HEK293 (cell line): ENCODE data around the gene GLRA3.

Experiments used
- CTCF ChIA-PET: fragments of 350-600 bp; formaldehyde crosslinking; extraction: SDS; loops from one replicate; lab custom pipeline; 2021; ENCODE audit warnings: antibody characterized with exemption; lab: Yijun Ruan, JAX
- POLR2A ChIA-PET: fragments of 300-600 bp; formaldehyde crosslinking; extraction: SDS; loops from one replicate; lab custom pipeline; 2020; ENCODE audit warnings: antibody characterized with exemption, inconsistent platforms; lab: Yijun Ruan, JAX
- H3K27ac ChIP-seq: fragments of 200-500 bp; sonication (Bioruptor generic); 2 replicates; pipeline ENCODE4 v1.5.1; 2014; ENCODE audit warnings: low read depth, low read length, control low read depth, inconsistent platforms; ENCODE audit errors: extremely low read depth
- H3K36me3 ChIP-seq, 2 experiments: fragments of 200-500 bp in 1 of 2; sonication (Bioruptor generic) in 1 of 2; 1 replicate in 1 of 2; 2 replicates in 1 of 2; pipeline ENCODE4 v1.5.1; 2014 to 2017; ENCODE audit warnings: inconsistent platforms in 2 of 2, low read length in 2 of 2; ENCODE audit not compliant: control insufficient read depth in 2 of 2, insufficient read depth in 1 of 2
- H3K4me1 ChIP-seq: fragments of 200-500 bp; sonication (Bioruptor generic); 2 replicates; pipeline ENCODE4 v1.5.1; 2014; ENCODE audit warnings: mild to moderate bottlenecking, low read length, inconsistent platforms; ENCODE audit not compliant: control insufficient read depth, insufficient read depth
- H3K4me3 ChIP-seq: 2 replicates; pipeline ENCODE4 v1.5.1; 2011; ENCODE audit warnings: low read depth, mild to moderate bottlenecking, control low read depth, low read length, moderate library complexity
- H3K9me3 ChIP-seq: fragments of 200-500 bp; sonication (Bioruptor generic); 2 replicates; pipeline ENCODE4 v1.5.1; 2014; ENCODE audit warnings: low read depth, low read length, inconsistent platforms; ENCODE audit not compliant: control insufficient read depth, insufficient read depth
- ZFP3 ChIP-seq: fragments of 450-650 bp; formaldehyde crosslinking; IDR thresholded peaks from 2 replicates; pipeline ENCODE4 v1.5.1; 2016; ENCODE audit warnings: low read depth, missing biosample characterization, missing genetic modification characterization
- ZNF157 ChIP-seq: fragments of 450-650 bp; formaldehyde crosslinking; IDR thresholded peaks from 2 replicates; pipeline ENCODE4 v1.5.1; 2016; ENCODE audit warnings: missing biosample characterization, missing genetic modification characterization
- ZNF211 ChIP-seq: fragments of 450-650 bp; formaldehyde crosslinking; IDR thresholded peaks from 2 replicates; pipeline ENCODE4 v1.5.1; 2016; ENCODE audit warnings: low read depth, missing biosample characterization, missing genetic modification characterization
- ZNF221 ChIP-seq: fragments of 450-650 bp; formaldehyde crosslinking; IDR thresholded peaks from 2 replicates; pipeline ENCODE4 v1.5.1; 2017; ENCODE audit warnings: missing biosample characterization, missing genetic modification characterization, borderline replicate concordance
- ZNF223 ChIP-seq: fragments of 450-650 bp; formaldehyde crosslinking; IDR thresholded peaks from 2 replicates; pipeline ENCODE4 v1.5.1; 2016; ENCODE audit warnings: missing biosample characterization, missing genetic modification characterization
- ZNF248 ChIP-seq: fragments of 450-650 bp; formaldehyde crosslinking; IDR thresholded peaks from 2 replicates; pipeline ENCODE4 v1.5.1; 2017; ENCODE audit warnings: missing biosample characterization, missing genetic modification characterization
- ZNF274 ChIP-seq, 2 experiments: fragments of 200-500 bp in 1 of 2; fragments of 450-650 bp in 1 of 2; sonication (Bioruptor generic) in 1 of 2; formaldehyde crosslinking in 1 of 2; IDR thresholded peaks; 2 replicates each; pipeline versions ENCODE4 v1.5.1 to v1.6.1; 2014 to 2016; ENCODE audit warnings: borderline replicate concordance in 1 of 2, inconsistent platforms in 1 of 2, low read length in 1 of 2, missing biosample characterization in 1 of 2, missing genetic modification characterization in 1 of 2
- ZNF324 ChIP-seq: fragments of 450-650 bp; formaldehyde crosslinking; IDR thresholded peaks from 2 replicates; pipeline ENCODE4 v1.5.1; 2016; ENCODE audit warnings: missing biosample characterization, missing genetic modification characterization
- ZNF48 ChIP-seq: fragments of 450-650 bp; formaldehyde crosslinking; IDR thresholded peaks from 2 replicates; pipeline ENCODE4 v1.5.1; 2016; ENCODE audit warnings: missing biosample characterization, missing genetic modification characterization
- ZNF514 ChIP-seq: fragments of 450-650 bp; formaldehyde crosslinking; IDR thresholded peaks from 2 replicates; pipeline ENCODE4 v1.5.1; 2016; ENCODE audit warnings: missing biosample characterization, missing genetic modification characterization
- ZNF548 ChIP-seq: fragments of 450-650 bp; formaldehyde crosslinking; IDR thresholded peaks from 2 replicates; pipeline ENCODE4 v1.5.1; 2016; ENCODE audit warnings: missing biosample characterization, missing genetic modification characterization
- ZNF776 ChIP-seq: fragments of 450-650 bp; formaldehyde crosslinking; IDR thresholded peaks from 2 replicates; pipeline ENCODE4 v1.5.0; 2017; ENCODE audit warnings: missing biosample characterization, missing genetic modification characterization, borderline replicate concordance
- ZNF791 ChIP-seq: fragments of 450-650 bp; formaldehyde crosslinking; IDR thresholded peaks from 2 replicates; pipeline ENCODE4 v1.5.1; 2016; ENCODE audit warnings: missing biosample characterization, missing genetic modification characterization
- ZNF837 ChIP-seq: fragments of 450-650 bp; formaldehyde crosslinking; IDR thresholded peaks from 2 replicates; pipeline ENCODE4 v1.5.1; 2016; ENCODE audit warnings: missing biosample characterization, missing genetic modification characterization
- TF ChIP-seq, protein P1 (sequence below): IDR thresholded peaks from 2 replicates; pipeline ENCODE4 v1.6.1; 2011; ENCODE audit warnings: mild to moderate bottlenecking, low read depth, low read length, borderline replicate concordance
- TF ChIP-seq, protein P2 (sequence below): fragments of 450-650 bp; formaldehyde crosslinking; IDR thresholded peaks from 2 replicates; pipeline ENCODE4 v1.5.0; 2017; ENCODE audit warnings: missing biosample characterization, missing genetic modification characterization, borderline replicate concordance
- TF ChIP-seq, protein P3 (sequence below): fragments of 450-650 bp; formaldehyde crosslinking; IDR thresholded peaks from 2 replicates; pipeline ENCODE4 v1.5.1; 2016; ENCODE audit warnings: missing biosample characterization, missing genetic modification characterization
- TF ChIP-seq, protein P4 (sequence below): fragments of 450-650 bp; IDR thresholded peaks from 2 replicates; pipeline ENCODE4 v1.5.1; 2018; ENCODE audit warnings: missing biosample characterization, missing genetic modification characterization

The GLRA3 gene

DNA sequence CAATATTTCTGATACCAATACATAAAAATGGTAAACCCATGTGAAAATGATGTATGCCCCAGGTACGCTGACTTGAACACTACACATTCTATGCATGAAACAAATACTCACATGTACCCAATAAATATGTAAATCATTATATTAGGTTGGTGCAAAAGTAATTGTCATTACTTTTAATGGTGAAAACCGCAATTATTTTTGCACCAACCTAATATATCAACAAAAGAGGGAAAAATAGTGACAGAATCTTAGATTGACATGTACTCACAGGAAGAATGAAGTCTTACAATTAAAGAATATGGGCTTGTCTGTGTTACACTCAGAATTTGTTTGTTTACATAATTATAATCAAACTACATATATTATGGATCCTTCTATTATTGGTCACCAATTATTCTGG, 82.3 kb downstream of the GLRA3 start (continued):
- TF ChIP-seq ZNF324 (tag by site-specific recombination) (no peak), ZNF776 (no peak), ZNF48 (tag by site-specific recombination) (no peak)
- TF ChIP-seq, all 188 proteins: peak for 0

DNA sequence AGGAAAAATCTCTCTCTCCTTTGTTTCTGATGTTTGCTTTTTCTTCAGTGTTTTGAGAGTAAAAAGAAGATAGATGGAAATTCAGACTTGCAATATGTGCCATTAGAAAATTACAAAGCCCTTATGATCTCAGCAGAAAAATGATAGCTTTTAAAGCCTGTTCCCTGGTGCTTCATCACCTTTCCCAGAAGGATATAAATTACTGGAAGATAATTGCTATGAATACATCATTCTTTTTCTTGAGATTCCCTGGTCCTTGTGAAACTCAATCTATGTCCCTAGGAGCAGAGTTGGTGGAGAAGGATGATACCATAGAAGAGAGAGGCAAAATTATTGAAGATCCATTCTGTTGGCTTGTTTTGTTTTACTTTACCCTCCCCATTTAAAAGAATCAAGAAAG, 86.5 kb downstream of the GLRA3 start:
- Histone ChIP-seq H3K4me1 (no peaks in the 10 kb centered on the region), H3K4me3 (no peak overlapping the region), H3K36me3 (no peaks in the 10 kb centered on the region), H3K9me3 (no peaks in the 10 kb centered on the region), H3K27ac (no peak overlapping the region)
- POLR2A ChIA-PET = no interaction called here
- TF ChIP-seq ZNF223 (tag by site-specific recombination) = no peak
- TF ChIP-seq ZNF211 = no peak
- TF ChIP-seq ZNF221 (tag by site-specific recombination) = no peak
- TF ChIP-seq ZNF248 = no peak
- TF ChIP-seq, protein P1, sequence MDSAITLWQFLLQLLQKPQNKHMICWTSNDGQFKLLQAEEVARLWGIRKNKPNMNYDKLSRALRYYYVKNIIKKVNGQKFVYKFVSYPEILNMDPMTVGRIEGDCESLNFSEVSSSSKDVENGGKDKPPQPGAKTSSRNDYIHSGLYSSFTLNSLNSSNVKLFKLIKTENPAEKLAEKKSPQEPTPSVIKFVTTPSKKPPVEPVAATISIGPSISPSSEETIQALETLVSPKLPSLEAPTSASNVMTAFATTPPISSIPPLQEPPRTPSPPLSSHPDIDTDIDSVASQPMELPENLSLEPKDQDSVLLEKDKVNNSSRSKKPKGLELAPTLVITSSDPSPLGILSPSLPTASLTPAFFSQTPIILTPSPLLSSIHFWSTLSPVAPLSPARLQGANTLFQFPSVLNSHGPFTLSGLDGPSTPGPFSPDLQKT = no peak
- TF ChIP-seq, protein P2, sequence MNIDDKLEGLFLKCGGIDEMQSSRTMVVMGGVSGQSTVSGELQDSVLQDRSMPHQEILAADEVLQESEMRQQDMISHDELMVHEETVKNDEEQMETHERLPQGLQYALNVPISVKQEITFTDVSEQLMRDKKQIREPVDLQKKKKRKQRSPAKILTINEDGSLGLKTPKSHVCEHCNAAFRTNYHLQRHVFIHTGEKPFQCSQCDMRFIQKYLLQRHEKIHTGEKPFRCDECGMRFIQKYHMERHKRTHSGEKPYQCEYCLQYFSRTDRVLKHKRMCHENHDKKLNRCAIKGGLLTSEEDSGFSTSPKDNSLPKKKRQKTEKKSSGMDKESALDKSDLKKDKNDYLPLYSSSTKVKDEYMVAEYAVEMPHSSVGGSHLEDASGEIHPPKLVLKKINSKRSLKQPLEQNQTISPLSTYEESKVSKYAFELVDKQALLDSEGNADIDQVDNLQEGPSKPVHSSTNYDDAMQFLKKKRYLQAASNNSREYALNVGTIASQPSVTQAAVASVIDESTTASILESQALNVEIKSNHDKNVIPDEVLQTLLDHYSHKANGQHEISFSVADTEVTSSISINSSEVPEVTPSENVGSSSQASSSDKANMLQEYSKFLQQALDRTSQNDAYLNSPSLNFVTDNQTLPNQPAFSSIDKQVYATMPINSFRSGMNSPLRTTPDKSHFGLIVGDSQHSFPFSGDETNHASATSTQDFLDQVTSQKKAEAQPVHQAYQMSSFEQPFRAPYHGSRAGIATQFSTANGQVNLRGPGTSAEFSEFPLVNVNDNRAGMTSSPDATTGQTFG = no peak
- no peak for TF ChIP-seq ZNF157 (tag by site-specific recombination)
- TF ChIP-seq ZNF274 (IDR thresholded peaks at IDR 0.05; ENCODE audit: low read length) = no peak
- no peak for TF ChIP-seq ZNF274 (tag by site-specific recombination; IDR thresholded peaks at IDR 0.05; ENCODE audit: borderline replicate concordance)
- no peak for TF ChIP-seq ZNF791
- no peak for TF ChIP-seq ZNF548 (tag by site-specific recombination)
- CTCF ChIA-PET = interaction anchor here (1.3 kb wide), 1 partner anchor 22 kb away, joined by 5 read pairs; no protein-coding TSS in a partner anchor

DNA sequence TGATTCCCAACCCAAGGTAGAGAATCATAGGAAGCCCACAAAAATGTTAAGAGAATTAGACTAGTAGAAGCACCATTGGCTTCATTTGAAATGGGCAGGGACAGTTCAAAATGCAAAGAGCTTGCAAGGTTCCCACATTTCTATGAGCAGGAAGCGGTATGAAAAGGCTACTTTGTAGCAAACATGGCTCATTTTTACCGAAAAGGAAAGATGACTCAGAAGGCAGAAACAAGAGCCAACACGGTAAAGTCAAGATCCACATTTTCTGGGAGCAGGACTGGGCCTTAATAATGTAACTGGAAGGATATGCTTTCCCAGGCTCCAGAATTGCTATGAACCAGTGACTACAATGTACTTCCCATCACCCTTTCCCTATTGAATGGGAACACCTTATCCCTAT, 89.5 kb downstream of the GLRA3 start:
- CTCF ChIA-PET = interaction anchor here (0.7 kb wide), 1 partner anchor 1563 kb away, joined by 3 read pairs; no protein-coding TSS in a partner anchor
- POLR2A ChIA-PET = no interaction called here

More for the DNA sequence above, 89.5 kb downstream of the GLRA3 start:
- TF ChIP-seq, protein P3, sequence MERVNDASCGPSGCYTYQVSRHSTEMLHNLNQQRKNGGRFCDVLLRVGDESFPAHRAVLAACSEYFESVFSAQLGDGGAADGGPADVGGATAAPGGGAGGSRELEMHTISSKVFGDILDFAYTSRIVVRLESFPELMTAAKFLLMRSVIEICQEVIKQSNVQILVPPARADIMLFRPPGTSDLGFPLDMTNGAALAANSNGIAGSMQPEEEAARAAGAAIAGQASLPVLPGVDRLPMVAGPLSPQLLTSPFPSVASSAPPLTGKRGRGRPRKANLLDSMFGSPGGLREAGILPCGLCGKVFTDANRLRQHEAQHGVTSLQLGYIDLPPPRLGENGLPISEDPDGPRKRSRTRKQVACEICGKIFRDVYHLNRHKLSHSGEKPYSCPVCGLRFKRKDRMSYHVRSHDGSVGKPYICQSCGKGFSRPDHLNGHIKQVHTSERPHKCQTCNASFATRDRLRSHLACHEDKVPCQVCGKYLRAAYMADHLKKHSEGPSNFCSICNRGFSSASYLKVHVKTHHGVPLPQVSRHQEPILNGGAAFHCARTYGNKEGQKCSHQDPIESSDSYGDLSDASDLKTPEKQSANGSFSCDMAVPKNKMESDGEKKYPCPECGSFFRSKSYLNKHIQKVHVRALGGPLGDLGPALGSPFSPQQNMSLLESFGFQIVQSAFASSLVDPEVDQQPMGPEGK (tag by site-specific recombination) = no peak
- TF ChIP-seq ZNF514 (tag by site-specific recombination) = no peak
- no peak for TF ChIP-seq ZFP3 (tag by site-specific recombination)
- no peak for TF ChIP-seq ZNF837
- TF ChIP-seq, protein P4, sequence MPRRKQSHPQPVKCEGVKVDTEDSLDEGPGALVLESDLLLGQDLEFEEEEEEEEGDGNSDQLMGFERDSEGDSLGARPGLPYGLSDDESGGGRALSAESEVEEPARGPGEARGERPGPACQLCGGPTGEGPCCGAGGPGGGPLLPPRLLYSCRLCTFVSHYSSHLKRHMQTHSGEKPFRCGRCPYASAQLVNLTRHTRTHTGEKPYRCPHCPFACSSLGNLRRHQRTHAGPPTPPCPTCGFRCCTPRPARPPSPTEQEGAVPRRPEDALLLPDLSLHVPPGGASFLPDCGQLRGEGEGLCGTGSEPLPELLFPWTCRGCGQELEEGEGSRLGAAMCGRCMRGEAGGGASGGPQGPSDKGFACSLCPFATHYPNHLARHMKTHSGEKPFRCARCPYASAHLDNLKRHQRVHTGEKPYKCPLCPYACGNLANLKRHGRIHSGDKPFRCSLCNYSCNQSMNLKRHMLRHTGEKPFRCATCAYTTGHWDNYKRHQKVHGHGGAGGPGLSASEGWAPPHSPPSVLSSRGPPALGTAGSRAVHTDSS = no peak
- no peaks in the 10 kb centered on the region for H3K36me3 ChIP-seq
- no peaks in the 10 kb centered on the region for H3K9me3 ChIP-seq
- H3K4me3 ChIP-seq = no peak overlapping the region
- no peaks in the 10 kb centered on the region for H3K4me1 ChIP-seq
- no peak overlapping the region for H3K27ac ChIP-seq
